Heart right ventricle (tissue), 16 donors: ENCODE data around the gene DOCK9. TPM values are rescaled to one million over a fixed set of nuclear protein-coding genes. Genes with fewer than 3 reads are reported as not detected.
A peak's percentile ranks its signal among the peaks of the same experiment; 100 is the strongest.

Source experiments
- ATAC-seq, 8 donors: fragments of 200-7000 bp; cut with Tn5 transposase; one replicate each; pipeline ENCODE4 v1.9.1; 2020; ENCODE audit warnings: mild to moderate bottlenecking in 8 of 8, moderate library complexity in 8 of 8, moderate number of reproducible peaks in 1 of 8
- DNase-seq, 2 donors: peaks; one replicate each; pipeline ENCODE4 v3.0.0-alpha.2; 2020
- H3K27ac ChIP-seq, 10 donors: fragments of 200-600 bp; sonication (generic) in 2 of 10; one replicate each; pipeline versions ENCODE4 v1.5.0 to v1.8.0; 2020 to 2022; ENCODE audit warnings: mild to moderate bottlenecking in 3 of 10
- H3K27me3 ChIP-seq, 7 donors: fragments of 200-600 bp; one replicate each; pipeline ENCODE4 v1.8.0; 2021 to 2022; ENCODE audit warnings: mild to moderate bottlenecking in 2 of 7
- H3K36me3 ChIP-seq, 9 donors: fragments of 200-600 bp; sonication (generic) in 1 of 9; one replicate each; pipeline versions ENCODE4 v1.5.0 to v1.8.0; 2020 to 2022; ENCODE audit warnings: mild to moderate bottlenecking in 2 of 9
- H3K4me1 ChIP-seq, 9 donors: fragments of 200-600 bp; sonication (generic) in 1 of 9; one replicate each; pipeline versions ENCODE4 v1.5.0 to v1.8.0; 2020 to 2022; ENCODE audit warnings: mild to moderate bottlenecking in 4 of 9
- H3K4me3 ChIP-seq, 10 donors: fragments of 200-600 bp; sonication (generic) in 2 of 10; one replicate each; pipeline versions ENCODE4 v1.5.0 to v1.8.0; 2020 to 2022; ENCODE audit warnings: mild to moderate bottlenecking in 7 of 10, moderate library complexity in 2 of 10
- H3K9me3 ChIP-seq, 11 donors: fragments of 200-600 bp in 10 of 11; sonication (generic) in 2 of 11; one replicate each; pipeline versions ENCODE4 v1.5.0 to v1.8.0; 2013 to 2022; ENCODE audit warnings: mild to moderate bottlenecking in 2 of 11, control low read depth in 1 of 11, moderate library complexity in 1 of 11
- WGBS, 2 donors: extraction: QIAGEN DNeasy Blood & Tissue Kit; methylation state at CpG; one replicate each; pipeline ENCODE4 v1.1.7; 2013; ENCODE audit warnings: inconsistent platforms in 1 of 2; 5-methylcytosine and 5-hydroxymethylcytosine counted together
- intact Hi-C, 10 donors: fragments of 100-400 bp; cut with DNase I; formaldehyde crosslinking; loops; one replicate each; pipeline versions ENCODE4 v1.11.1 to v1.14.2; 2022
- polyA plus RNA-seq, 2 donors: library from polyadenylated mRNA; stranded (reverse); fragments of 200-250 nt; gene quantifications; one replicate each; pipeline ENCODE4 v1.2.3, GENCODE V29; 2013
- total RNA-seq, 10 donors: library from RNA; stranded (reverse); fragmentation: NEBNext Ultra II Directional in 3 of 10; extraction: Animal tissue kit (Norgen Biotek cat#: 25700) in 3 of 10; gene quantifications; one replicate each; pipeline versions ENCODE4 v1.2.1 to v1.2.4, GENCODE V29; 2021 to 2023
- TF ChIP-seq, protein P1 (sequence below), 9 donors: fragments of 200-600 bp; sonication (generic) in 2 of 9; IDR thresholded peaks; one replicate each; pipeline versions ENCODE4 v1.5.0 to v1.8.0; 2021 to 2022; ENCODE audit warnings: antibody characterized with exemption in 9 of 9, mild to moderate bottlenecking in 5 of 9, moderate library complexity in 1 of 9
- donor health status: Arrhythmogenic right ventricular cardiomyopathy.
- donor health status: ischemic (EF 13 %, LVEDD 7.1; RV severe dilation, severe dysfunction).
- donor health status: healthy with polysubstance abuse.
- donor health status: DM: no; HTN: yes; CAD: no.
- donor health status: DM: no; HTN: no; CAD: no.
- donor health status: ischemic (EF 25% LVEDD 6.9; RV normal size, moderate dysfunction).
- donor health status: ischemic (EF 25% LVEDD 5.7; RV mildly dilated, moderate dysfunction).
- donor health status: healthy.
- donor health status: DM: yes; HTN: yes; CAD: no.
- donor health status: Ischemic cardiomyopathy.
- donor health status: ischemic (EF 35%, LVEDD 5.7; RV mildly dilated, moderate dysfunction).
- donor health status: nonischemic (EF 11% LVEDD 7.7; RV severe dilation, severe dysfunction).
- donor health status: DM: yes; HTN: yes; CAD: no.
- donor health status: PGD.
- donor health status: ischemic (EF 29% LVEDD 5.4; RV normal size, mild dysfunction).
- donor health status: nonischemic (EF 23%, LVEDD 6.1; RV moderate dilation, normal function).

The DOCK9 gene
- total and polyA plus RNA-seq, 12 donors = 31.6 to 73.7 (median 43.4) TPM

GRCh38 chr13:98847780-98848179 is 130.1 kb downstream of the DOCK9 start:
- ATAC-seq (peak in 3 of 8 donors; percentile 41 to 60 (median 47)), DNase-seq (no peak)
- 52 to 62% methylated on average over 5 of the region's 5 CpGs for WGBS, 2 donors
- no peaks in the 10 kb centered on the region for H3K9me3 ChIP-seq
- no peaks in the 10 kb centered on the region for H3K27me3 ChIP-seq
- peaks cover 0 to 15% (median 6%) of the 10 kb centered on the region in 9 donors for H3K4me1 ChIP-seq
- intact Hi-C loops = loop anchor here in 7 of 10 donors (10.0 kb wide), 4 partner anchors 173 to 703 kb away; partner anchors contain the start of gene FARP1 (in 1 of the 7)
- TF ChIP-seq, protein P1, sequence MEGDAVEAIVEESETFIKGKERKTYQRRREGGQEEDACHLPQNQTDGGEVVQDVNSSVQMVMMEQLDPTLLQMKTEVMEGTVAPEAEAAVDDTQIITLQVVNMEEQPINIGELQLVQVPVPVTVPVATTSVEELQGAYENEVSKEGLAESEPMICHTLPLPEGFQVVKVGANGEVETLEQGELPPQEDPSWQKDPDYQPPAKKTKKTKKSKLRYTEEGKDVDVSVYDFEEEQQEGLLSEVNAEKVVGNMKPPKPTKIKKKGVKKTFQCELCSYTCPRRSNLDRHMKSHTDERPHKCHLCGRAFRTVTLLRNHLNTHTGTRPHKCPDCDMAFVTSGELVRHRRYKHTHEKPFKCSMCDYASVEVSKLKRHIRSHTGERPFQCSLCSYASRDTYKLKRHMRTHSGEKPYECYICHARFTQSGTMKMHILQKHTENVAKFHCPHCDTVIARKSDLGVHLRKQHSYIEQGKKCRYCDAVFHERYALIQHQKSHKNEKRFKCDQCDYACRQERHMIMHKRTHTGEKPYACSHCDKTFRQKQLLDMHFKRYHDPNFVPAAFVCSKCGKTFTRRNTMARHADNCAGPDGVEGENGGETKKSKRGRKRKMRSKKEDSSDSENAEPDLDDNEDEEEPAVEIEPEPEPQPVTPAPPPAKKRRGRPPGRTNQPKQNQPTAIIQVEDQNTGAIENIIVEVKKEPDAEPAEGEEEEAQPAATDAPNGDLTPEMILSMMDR (IDR thresholded peaks at IDR 0.05) = no peak
- peaks cover 0 to 93% (median 24%) of the 10 kb centered on the region in 9 donors for H3K36me3 ChIP-seq
- H3K27ac ChIP-seq = no peak overlapping the region
- no peak overlapping the region for H3K4me3 ChIP-seq

- DNase-seq (no peak), ATAC-seq (no peak)
- intact Hi-C loops = loop anchor here in 7 of 10 donors (10.0 kb wide), 4 partner anchors 172 to 702 kb away; partner anchors contain the start of gene FARP1 (in 1 of the 7)
- H3K9me3 ChIP-seq = no peaks in the 10 kb centered on the region
- H3K4me3 ChIP-seq = no peak overlapping the region
- no peaks in the 10 kb centered on the region for H3K27me3 ChIP-seq
- no peak overlapping the region for H3K27ac ChIP-seq
- 92 to 94% methylated on average over 4 of the region's 4 CpGs for WGBS, 2 donors
- peaks cover 0 to 18% (median 7%) of the 10 kb centered on the region in 9 donors for H3K4me1 ChIP-seq
- peaks cover 0 to 90% (median 24%) of the 10 kb centered on the region in 9 donors for H3K36me3 ChIP-seq
- TF ChIP-seq, protein P1 (IDR thresholded peaks at IDR 0.05) = no peak
These were observed 130.9 kb downstream of the DOCK9 start for GRCh38 chr13:98846986-98847385.

- peaks cover 0 to 18% (median 7%) of the 10 kb centered on the region in 9 donors for H3K4me1 ChIP-seq
- WGBS, 2 donors = 88 to 89% methylated on average over 5 of the region's 5 CpGs
- no peak for DNase-seq
- no peaks in the 10 kb centered on the region for H3K27me3 ChIP-seq
- peaks cover 0 to 89% (median 24%) of the 10 kb centered on the region in 9 donors for H3K36me3 ChIP-seq
- H3K9me3 ChIP-seq = no peaks in the 10 kb centered on the region
- H3K4me3 ChIP-seq = no peak overlapping the region
- no peak for ATAC-seq
- TF ChIP-seq, protein P1 (IDR thresholded peaks at IDR 0.05) = no peak
- intact Hi-C loops = loop anchor here in 7 of 10 donors (10.0 kb wide), 4 partner anchors 172 to 702 kb away; partner anchors contain the start of gene FARP1 (in 1 of the 7)
- H3K27ac ChIP-seq = no peak overlapping the region
These were observed 131.3 kb downstream of the DOCK9 start for GRCh38 chr13:98846521-98846920.

- DNase-seq = no peak
- Histone ChIP-seq H3K36me3 (peaks cover 0 to 88% (median 24%) of the 10 kb centered on the region in 9 donors), H3K4me1 (peaks cover 0 to 18% (median 7%) of the 10 kb centered on the region in 9 donors), H3K27me3 (no peaks in the 10 kb centered on the region), H3K4me3 (no peak overlapping the region), H3K9me3 (no peaks in the 10 kb centered on the region), H3K27ac (no peak overlapping the region)
- ATAC-seq = no peak
- intact Hi-C loops = loop anchor here in 7 of 10 donors (10.0 kb wide), 4 partner anchors 171 to 701 kb away; partner anchors contain the start of gene FARP1 (in 1 of the 7)
- WGBS, 2 donors = 86% methylated on average over 7 of the region's 7 CpGs
- TF ChIP-seq, protein P1 (IDR thresholded peaks at IDR 0.05) = no peak
These were observed 132.1 kb downstream of the DOCK9 start for GRCh38 chr13:98845742-98846141.
